GM18526 (cell line): ENCODE results near the gene LUZP1.

Source experiments
- POLR2A ChIP-seq: IDR thresholded peaks from 3 replicates; pipeline ENCODE4 v1.6.1; 2011; ENCODE audit not compliant: insufficient read length; ENCODE audit errors: extremely low read depth

LUZP1 gene

DNA sequence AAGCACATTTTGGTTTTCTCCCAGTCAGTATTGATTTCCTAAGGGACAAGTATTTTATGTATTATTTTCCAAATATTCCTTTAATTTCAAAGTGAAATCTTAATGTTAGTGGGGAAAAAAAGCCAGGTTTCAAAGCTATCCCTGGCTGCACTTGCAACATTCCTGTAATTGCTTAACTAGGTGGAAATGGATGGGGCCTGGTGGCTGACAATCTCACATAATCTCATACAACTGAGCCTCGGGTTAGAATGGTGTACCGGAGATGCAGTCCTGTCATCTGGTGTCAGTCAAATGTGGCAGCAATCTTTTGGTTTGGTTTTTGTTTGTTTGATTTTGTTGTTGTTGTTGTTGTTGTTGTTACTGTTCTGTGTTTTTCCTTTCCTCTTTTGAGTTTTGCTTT is 103.3 kb downstream of the LUZP1 start:
- TF ChIP-seq POLR2A: no peak

DNA sequence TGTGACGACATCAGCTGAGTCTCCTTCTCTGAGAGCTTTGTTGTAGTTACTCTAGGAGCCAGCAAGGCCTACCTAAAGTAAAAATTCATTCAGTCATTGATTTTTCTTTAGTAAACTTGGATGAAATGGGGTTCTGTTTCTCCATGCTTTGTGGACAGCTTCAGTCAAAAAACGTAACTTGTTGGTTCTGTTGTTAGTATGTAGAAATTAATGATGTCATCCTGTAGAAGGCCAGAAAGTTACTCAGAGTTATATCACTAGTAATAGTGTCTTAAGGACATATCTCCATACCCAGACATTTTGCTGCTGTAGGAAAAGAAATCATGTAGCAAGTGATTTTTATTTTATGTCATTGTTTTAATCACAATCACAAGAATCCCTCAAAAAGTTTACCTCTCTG is 106.4 kb downstream of the LUZP1 start:
- TF ChIP-seq POLR2A: no peak

DNA sequence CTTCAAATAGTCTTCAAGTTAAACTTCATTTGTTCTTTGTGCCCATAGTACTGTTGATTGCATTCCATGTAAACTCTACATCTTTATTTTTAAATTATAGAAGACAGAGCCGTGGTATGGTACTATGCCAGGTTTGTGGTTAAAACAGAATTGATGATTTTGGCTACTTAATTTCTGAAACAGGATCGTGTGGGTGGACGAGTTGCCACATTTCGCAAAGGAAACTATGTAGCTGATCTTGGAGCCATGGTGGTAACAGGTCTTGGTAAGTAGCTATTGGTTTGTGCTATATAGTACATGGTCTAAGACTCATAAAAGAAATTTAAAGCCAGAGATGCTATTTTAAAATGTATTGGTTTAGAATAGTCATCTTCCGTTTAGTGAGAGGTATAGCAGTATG is 111.4 kb downstream of the LUZP1 start:
- TF ChIP-seq POLR2A: no peak

DNA sequence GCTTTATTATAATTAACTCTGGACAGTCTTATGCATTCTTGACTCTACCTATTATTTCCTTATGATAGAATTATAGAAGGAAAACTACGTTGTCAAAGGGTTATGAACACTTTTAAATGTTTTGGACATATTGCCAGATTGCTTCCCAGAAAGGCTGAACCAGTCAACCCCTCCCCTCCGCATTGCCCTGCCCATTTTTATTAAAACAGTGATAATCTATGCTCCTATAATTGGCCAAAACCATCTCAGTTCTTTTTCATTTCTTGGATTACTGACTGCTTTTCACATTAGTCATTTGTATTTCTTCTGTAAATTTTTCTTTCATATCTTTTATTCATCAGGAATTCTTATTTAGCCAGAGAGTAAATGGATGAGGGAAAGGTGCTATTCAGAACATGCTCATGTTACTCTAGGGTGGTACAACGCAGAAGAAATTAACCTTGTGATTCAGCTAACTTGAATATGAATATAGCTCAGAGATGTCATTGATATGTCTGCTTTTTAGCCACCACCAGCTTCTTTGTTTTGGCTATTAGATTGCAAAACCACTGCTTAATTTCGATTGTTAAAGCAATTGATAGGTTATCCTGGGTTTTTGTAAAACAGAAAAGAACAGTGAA is 117.3 kb downstream of the LUZP1 start:
- TF ChIP-seq POLR2A: no peak

DNA sequence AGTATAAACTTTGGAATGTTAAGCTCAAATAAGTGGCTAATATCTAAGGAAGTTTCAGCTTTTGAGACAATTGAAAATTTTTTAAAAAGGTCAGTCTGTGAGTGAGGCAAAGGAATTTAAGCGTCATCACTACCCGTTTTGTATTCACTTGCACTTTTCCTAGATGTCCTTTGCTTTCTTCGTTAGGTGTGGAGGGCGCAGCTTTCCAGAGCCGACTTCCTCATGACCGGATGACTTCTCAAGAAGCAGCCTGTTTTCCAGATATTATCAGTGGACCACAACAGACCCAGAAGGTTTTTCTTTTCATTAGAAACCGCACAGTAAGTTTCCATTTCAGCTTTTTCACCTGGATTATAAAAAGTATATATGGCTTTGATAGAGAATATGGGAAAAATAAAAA is 118.5 kb downstream of the LUZP1 start:
- no peak for TF ChIP-seq POLR2A

DNA sequence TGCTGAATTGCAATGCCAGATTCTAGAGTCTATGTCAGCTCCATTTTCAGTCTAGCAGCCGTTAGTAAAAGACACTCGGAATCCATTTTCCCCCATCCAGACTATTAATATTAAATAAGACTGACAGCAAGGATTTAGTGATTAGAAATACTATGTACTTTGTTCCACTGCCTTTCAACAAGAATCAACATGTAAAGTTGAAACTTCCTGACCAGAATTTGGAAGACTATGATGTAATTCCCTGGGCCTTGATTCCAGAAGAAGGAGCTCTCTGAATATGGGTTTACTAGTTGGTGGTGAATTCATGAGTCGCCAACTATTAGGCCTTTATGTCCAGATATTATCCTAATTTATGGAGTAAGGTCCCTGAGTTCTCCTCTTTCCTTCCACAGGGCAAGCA is 124.6 kb downstream of the LUZP1 start:
- TF ChIP-seq POLR2A: no peak

DNA sequence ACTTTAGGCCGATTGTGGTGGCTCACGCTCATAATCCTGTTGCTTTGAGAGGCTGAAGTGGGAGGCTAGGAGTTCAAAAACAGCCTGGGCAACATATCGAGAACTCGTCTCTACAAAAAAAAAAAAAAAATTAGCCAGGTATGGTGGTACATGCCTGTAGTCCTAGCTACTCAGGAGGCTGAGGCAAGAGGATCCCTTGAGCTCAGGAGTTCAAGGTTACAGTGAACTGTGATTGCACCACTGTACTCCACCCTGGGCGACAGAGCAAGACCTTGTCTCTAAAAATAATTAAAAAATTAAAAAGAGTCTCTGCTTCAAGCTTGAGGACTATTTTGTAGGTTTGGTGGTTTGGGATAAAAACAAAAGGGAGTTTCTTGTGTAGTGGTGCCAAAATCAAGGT is 128.1 kb downstream of the LUZP1 start:
- no peak for TF ChIP-seq POLR2A

DNA sequence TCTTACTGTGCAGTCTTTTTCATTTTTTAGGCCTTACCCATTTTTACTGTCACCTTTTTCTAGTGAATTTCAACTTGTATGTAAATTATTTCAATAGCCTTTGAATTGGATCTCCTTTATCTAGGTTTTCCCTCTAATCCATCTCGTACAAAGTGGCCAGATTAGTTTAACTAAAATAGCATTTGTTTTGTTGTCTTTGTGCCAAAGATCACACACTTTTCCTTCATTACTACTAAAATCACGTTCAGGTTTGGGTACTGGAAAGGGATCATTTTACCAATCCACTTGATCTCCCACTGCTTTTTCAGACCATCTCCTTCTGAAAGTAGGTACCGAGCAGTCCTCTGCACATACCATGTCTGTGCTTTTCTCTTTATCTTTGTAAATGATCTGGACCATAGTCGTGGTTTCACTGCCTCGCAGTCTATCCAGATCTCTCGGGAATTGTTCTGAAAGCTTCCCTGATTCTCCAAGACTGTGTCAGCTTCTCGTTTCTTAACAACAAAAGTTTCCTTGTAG is 129.3 kb downstream of the LUZP1 start:
- TF ChIP-seq POLR2A: no peak

DNA sequence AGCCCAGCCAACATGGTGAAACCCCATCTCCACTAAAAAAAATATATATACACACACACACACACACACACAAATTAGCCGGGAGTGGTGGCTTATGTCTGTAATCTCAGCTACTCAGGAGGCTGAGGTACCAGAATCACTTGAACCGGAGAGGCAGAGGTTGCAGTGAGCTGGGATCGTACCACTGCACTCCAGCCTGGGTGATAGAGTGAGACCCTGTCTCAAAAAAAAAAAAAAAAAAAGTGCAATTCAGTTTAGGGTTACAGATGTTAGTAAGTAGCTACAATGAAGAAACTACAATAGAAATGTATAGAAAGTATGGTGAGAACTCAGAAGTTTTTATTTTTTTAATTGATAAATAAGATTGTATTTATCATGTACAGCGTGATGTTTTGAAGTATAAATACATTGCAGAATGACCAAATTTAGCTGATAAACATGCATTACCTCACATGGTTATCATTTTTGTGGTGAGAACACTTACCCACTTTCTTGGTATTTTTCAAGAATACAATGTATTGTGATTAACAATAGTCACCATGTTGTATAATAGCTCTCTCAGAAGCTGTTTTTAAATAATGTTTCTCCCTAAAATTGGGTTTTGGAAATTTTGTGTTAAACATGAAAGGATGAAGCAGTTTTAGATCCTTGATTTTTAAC is 131.4 kb downstream of the LUZP1 start:
- no peak for TF ChIP-seq POLR2A

DNA sequence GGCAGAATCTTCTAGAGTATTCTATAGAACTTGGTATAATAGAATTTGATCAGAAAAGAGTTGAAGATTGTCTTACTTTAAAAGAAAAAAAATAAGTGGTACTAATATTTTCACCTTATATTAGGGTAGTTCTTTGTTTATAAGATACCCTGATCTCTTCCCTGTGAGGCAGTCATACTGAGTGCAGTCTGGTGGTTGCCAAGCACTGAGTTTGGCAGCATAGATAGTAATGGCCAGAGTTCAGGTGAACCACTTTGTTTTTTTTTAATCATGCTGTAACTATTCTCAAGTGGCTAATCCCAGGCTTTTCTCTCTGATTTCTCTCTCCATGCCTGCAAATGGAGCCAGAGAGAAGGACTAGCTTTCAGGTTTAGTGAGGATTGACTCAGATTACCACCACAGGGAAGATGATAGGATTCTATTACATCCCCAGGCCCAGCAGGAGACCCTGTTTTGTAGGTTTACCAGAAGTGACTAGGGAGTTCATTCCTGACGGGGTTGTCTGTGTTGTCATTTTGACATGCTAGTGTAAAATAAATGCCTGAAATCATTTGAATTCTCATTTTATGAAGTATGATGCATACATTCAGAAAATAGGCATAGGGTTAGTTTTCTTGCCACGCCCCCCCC is 132.7 kb downstream of the LUZP1 start:
- no peak for TF ChIP-seq POLR2A
